GM18868 (cell line): ENCODE results near the gene ALAS1.

Source experiments
- ATAC-seq: cut with Tn5 transposase; IDR thresholded peaks from one replicate; pipeline ENCODE4 v1.9.1; 2021; ENCODE audit warnings: mild to moderate bottlenecking, moderate library complexity; ENCODE audit not compliant: unreplicated experiment

The ALAS1 gene

GRCh38 chr3:52220380-52221026 is 22.5 kb downstream of the ALAS1 start:
- ATAC-seq: peak; percentile 62

GRCh38 chr3:52221141-52221562 is 23.2 kb downstream of the ALAS1 start:
- no peak for ATAC-seq

GRCh38 chr3:52221563-52222318 is 23.8 kb downstream of the ALAS1 start:
- ATAC-seq: no peak

- no peak for ATAC-seq
These were observed 24.6 kb downstream of the ALAS1 start for GRCh38 chr3:52222319-52223221.

GRCh38 chr3:52223449-52224408 is 25.8 kb downstream of the ALAS1 start:
- no peak for ATAC-seq

GRCh38 chr3:52225452-52226228 is 27.7 kb downstream of the ALAS1 start, which contains the start of gene TLR9:
TSS of gene TLR9 (minus strand) at chr3:52225645. CDS start at chr3:52225529, 116 bp downstream.
- ATAC-seq: peak; percentile 80

- peak; percentile 4 for ATAC-seq
These were observed 28.4 kb downstream of the ALAS1 start for GRCh38 chr3:52226229-52226817.

- no peak for ATAC-seq
These were observed 29.2 kb downstream of the ALAS1 start for GRCh38 chr3:52227117-52227516.

- ATAC-seq: no peak
These were observed 29.8 kb downstream of the ALAS1 start for GRCh38 chr3:52227766-52228165.

- ATAC-seq: no peak
These were observed 30.3 kb downstream of the ALAS1 start for GRCh38 chr3:52228266-52228665.

- no peak for ATAC-seq
These were observed 30.9 kb downstream of the ALAS1 start for GRCh38 chr3:52228751-52229291.

- no peak for ATAC-seq
These were observed 31.7 kb downstream of the ALAS1 start for GRCh38 chr3:52229656-52230055.

GRCh38 chr3:52230461-52230860 is 32.5 kb downstream of the ALAS1 start:
- no peak for ATAC-seq

- no peak for ATAC-seq
These were observed 33.0 kb downstream of the ALAS1 start for GRCh38 chr3:52230889-52231499.

GRCh38 chr3:52231502-52232278 is 33.7 kb downstream of the ALAS1 start:
- ATAC-seq: peak; percentile 41

GRCh38 chr3:52232279-52233107 is 34.5 kb downstream of the ALAS1 start:
- no peak for ATAC-seq
